HG02642 (cell line): ENCODE results near the gene GABRR2.

Experiments used
- ATAC-seq: cut with Tn5 transposase; IDR thresholded peaks from one replicate; pipeline ENCODE4 v1.9.1; 2021; ENCODE audit warnings: mild to moderate bottlenecking; ENCODE audit not compliant: unreplicated experiment, poor library complexity

GABRR2 gene

GRCh38 chr6:89315249-89315885, at the start of gene GABRR2:
Gene GABRR2 (minus strand): TSS chr6:89315299. CDS start chr6:89315165, 134 bp downstream.
- ATAC-seq: no peak

- no peak for ATAC-seq
These were observed 49.5 kb upstream of the GABRR2 start for GRCh38 chr6:89364586-89364985.

- no peak for ATAC-seq
These were observed 46.1 kb upstream of the GABRR2 start for GRCh38 chr6:89361171-89361570.

- ATAC-seq: peak; percentile 40
These were observed 45.4 kb upstream of the GABRR2 start for GRCh38 chr6:89360415-89360999.

- no peak for ATAC-seq
These were observed 44.5 kb upstream of the GABRR2 start for GRCh38 chr6:89359561-89359960.

- peak; percentile 59 for ATAC-seq
These were observed 42.3 kb upstream of the GABRR2 start for GRCh38 chr6:89357390-89357789.

GRCh38 chr6:89356642-89357170, 41.6 kb upstream of the GABRR2 start:
- no peak for ATAC-seq

- no peak for ATAC-seq
These were observed 40.6 kb upstream of the GABRR2 start for GRCh38 chr6:89355511-89356194.

GRCh38 chr6:89353702-89354392, 38.7 kb upstream of the GABRR2 start:
- ATAC-seq: no peak

- ATAC-seq: no peak
These were observed 38.0 kb upstream of the GABRR2 start for GRCh38 chr6:89353118-89353556.

- peak; percentile 55 for ATAC-seq
These were observed 37.4 kb upstream of the GABRR2 start, which contains the start of gene UBE2J1 for GRCh38 chr6:89352278-89353117. Gene UBE2J1 (minus strand): TSS chr6:89352722. CDS start chr6:89352569, 153 bp downstream.

GRCh38 chr6:89351671-89352277, 36.7 kb upstream of the GABRR2 start:
- ATAC-seq: no peak

- ATAC-seq: peak; percentile 29
These were observed 35.3 kb upstream of the GABRR2 start for GRCh38 chr6:89350281-89350966.

GRCh38 chr6:89348372-89348771, 33.3 kb upstream of the GABRR2 start:
- ATAC-seq: no peak

- ATAC-seq: no peak
These were observed 32.7 kb upstream of the GABRR2 start for GRCh38 chr6:89347825-89348224.

- no peak for ATAC-seq
These were observed 31.3 kb upstream of the GABRR2 start for GRCh38 chr6:89346433-89346832.

GRCh38 chr6:89339565-89339964, 24.5 kb upstream of the GABRR2 start:
- ATAC-seq: no peak

GRCh38 chr6:89335164-89335563, 20.1 kb upstream of the GABRR2 start:
- no peak for ATAC-seq

GRCh38 chr6:89330910-89331309, 15.8 kb upstream of the GABRR2 start:
- no peak for ATAC-seq
